Neural crest cell (in vitro differentiated cells): ENCODE measurements around the gene CNTN5. TPM values are rescaled to one million over a fixed set of nuclear protein-coding genes. Genes with fewer than 3 reads are reported as not detected.

ENCODE experiments used
- DNase-seq: peaks from one replicate; pipeline ENCODE4 v3.0.0; 2021; ENCODE audit warnings: low read depth, mixed read lengths, low spot score
- H3K27ac Mint-ChIP-seq: one replicate; pipeline ENCODE4 v1.8.0; 2021; ENCODE audit warnings: mild to moderate bottlenecking, mixed read lengths; ENCODE audit not compliant: unreplicated experiment
- H3K27me3 Mint-ChIP-seq: 2 replicates; pipeline ENCODE4 v1.8.0; 2021; ENCODE audit warnings: low read depth, mild to moderate bottlenecking, mixed read lengths
- H3K36me3 Mint-ChIP-seq: 2 replicates; pipeline ENCODE4 v1.8.0; 2021; ENCODE audit warnings: low read depth, mild to moderate bottlenecking, mixed read lengths
- H3K4me1 Mint-ChIP-seq: 2 replicates; pipeline ENCODE4 v1.8.0; 2021; ENCODE audit warnings: mixed read lengths
- H3K4me3 Mint-ChIP-seq: one replicate; pipeline ENCODE4 v1.8.0; 2021; ENCODE audit warnings: mild to moderate bottlenecking, mixed read lengths
- H3K9me3 Mint-ChIP-seq: 2 replicates; pipeline ENCODE4 v1.8.0; 2021; ENCODE audit warnings: mixed read lengths
- CTCF ChIP-seq: fragments of 200-600 bp; sonication (generic); conservative IDR thresholded peaks from 2 replicates; pipeline ENCODE4 v1.5.0; 2021; ENCODE audit warnings: antibody characterized with exemption, mild to moderate bottlenecking
- total RNA-seq: library from RNA; stranded (reverse); gene quantifications from 2 replicates; pipeline ENCODE4 v1.2.1, GENCODE V29; 2021

Gene CNTN5
- total RNA-seq, 1 donor from 2014 or later = not detected

DNA sequence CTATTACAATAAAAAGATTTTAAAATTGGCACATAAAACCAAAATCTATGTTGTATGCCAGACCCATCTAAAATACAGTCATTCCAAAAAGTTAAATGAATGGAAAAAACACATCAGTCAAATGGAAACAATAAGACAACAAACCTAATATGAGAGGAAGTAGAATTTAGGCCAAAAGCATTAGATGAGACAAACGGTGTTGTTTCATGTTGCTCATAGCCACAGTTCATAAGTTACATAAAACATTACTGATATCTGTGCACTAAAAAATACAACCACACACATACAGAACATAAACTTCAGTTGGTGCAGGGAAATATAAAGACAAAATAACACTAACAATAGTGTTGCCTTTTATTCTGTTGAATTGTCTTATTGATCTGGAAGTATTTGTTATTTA is 661.9 kb downstream of the CNTN5 start:
- Mint-ChIP-seq H3K4me1 (no peaks in the 10 kb centered on the region), H3K9me3 (no peaks in the 10 kb centered on the region), H3K27ac (no peak overlapping the region), H3K4me3 (no peak overlapping the region), H3K27me3 (no peaks in the 10 kb centered on the region), H3K36me3 (no peaks in the 10 kb centered on the region)
- no peak for DNase-seq
- TF ChIP-seq CTCF = no peak

DNA sequence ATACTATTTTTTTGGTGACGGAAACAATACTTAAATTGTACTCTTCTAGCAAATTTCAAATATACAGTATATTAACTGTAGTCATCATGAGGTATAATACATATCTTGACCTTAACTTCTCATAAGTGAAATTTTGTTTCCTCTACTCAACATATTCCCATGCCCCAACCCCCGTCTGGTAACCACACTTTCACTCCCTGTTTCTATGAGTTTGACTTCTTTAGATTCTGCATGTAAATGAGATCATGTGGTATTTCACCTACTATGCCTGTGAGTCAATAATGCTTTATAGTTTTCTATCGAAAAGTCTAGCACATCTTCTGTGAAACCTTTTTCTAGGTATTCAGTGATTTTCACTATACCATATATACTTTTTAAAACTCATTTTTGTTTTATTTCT is 663.2 kb downstream of the CNTN5 start:
- no peak overlapping the region for H3K27ac Mint-ChIP-seq
- no peak for DNase-seq
- H3K4me1 Mint-ChIP-seq = no peaks in the 10 kb centered on the region
- H3K9me3 Mint-ChIP-seq = no peaks in the 10 kb centered on the region
- H3K27me3 Mint-ChIP-seq = no peaks in the 10 kb centered on the region
- no peak for TF ChIP-seq CTCF
- H3K4me3 Mint-ChIP-seq = no peak overlapping the region
- no peaks in the 10 kb centered on the region for H3K36me3 Mint-ChIP-seq

DNA sequence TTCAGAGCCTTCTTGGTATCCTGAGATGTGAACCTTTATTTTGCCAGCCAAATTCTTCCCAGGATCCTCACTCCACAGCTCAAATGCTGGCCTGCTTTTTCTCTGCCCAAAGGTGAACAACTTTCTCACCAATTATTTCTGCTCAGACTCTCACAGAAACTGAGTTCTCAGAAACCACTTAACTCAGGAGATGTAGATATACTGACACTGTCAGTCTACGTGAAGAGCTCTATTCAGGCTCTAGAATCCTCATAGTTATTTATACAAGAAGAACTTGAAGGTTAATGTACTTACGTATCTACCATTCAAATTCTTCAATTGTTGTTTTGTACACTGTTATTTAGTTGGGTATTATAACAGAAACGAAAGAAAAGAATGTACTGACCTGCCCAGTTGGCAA is 666.1 kb downstream of the CNTN5 start:
- Mint-ChIP-seq H3K4me1 (no peaks in the 10 kb centered on the region), H3K9me3 (peaks cover 5% of the 10 kb centered on the region), H3K4me3 (no peak overlapping the region), H3K36me3 (no peaks in the 10 kb centered on the region), H3K27ac (no peak overlapping the region), H3K27me3 (no peaks in the 10 kb centered on the region)
- TF ChIP-seq CTCF = no peak
- DNase-seq = no peak

GRCh38 chr11:99687320-99687719 is 666.6 kb downstream of the CNTN5 start:
- no peak for DNase-seq
- Mint-ChIP-seq H3K4me1 (no peaks in the 10 kb centered on the region), H3K27ac (no peak overlapping the region), H3K36me3 (no peaks in the 10 kb centered on the region), H3K4me3 (no peak overlapping the region), H3K27me3 (no peaks in the 10 kb centered on the region), H3K9me3 (peaks cover 5% of the 10 kb centered on the region)
- TF ChIP-seq CTCF = no peak

- no peak for TF ChIP-seq CTCF
- Mint-ChIP-seq H3K9me3 (peaks cover 5% of the 10 kb centered on the region), H3K4me3 (no peak overlapping the region), H3K27ac (no peak overlapping the region), H3K27me3 (no peaks in the 10 kb centered on the region), H3K4me1 (no peaks in the 10 kb centered on the region), H3K36me3 (no peaks in the 10 kb centered on the region)
- no peak for DNase-seq
These were observed 673.3 kb downstream of the CNTN5 start for GRCh38 chr11:99693941-99694492.

DNA sequence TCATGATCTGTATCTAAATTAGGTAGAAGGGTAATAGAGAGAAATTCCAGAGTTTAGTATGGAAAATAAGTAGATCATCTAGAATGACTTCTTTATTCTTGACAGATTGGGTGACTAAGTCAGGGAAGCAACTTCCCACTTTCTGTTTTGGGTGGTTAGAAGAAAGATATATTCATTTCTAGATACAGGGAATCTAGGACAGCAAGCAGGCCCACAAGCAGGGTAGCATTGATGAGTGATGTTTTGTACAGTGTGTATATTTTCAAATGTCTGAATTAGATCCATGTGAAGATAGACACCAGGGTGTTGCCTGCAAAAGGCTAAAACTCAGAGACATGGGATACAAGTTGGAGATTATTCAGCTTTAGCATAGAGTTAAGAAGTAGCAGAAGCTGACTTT is 674.4 kb downstream of the CNTN5 start:
- no peak overlapping the region for H3K4me3 Mint-ChIP-seq
- DNase-seq = no peak
- no peak for TF ChIP-seq CTCF
- H3K36me3 Mint-ChIP-seq = no peaks in the 10 kb centered on the region
- no peak overlapping the region for H3K27ac Mint-ChIP-seq
- H3K4me1 Mint-ChIP-seq = no peaks in the 10 kb centered on the region
- peaks cover 3% of the 10 kb centered on the region for H3K9me3 Mint-ChIP-seq
- no peaks in the 10 kb centered on the region for H3K27me3 Mint-ChIP-seq
